Measurements from ENCODE around the gene CACNB1. TPM values are rescaled to one million over a fixed set of nuclear protein-coding genes. Genes with fewer than 3 reads are reported as not detected.
A peak's percentile ranks its signal among the peaks of the same experiment; 100 is the strongest.

CACNB1 gene
- total RNA-seq, 1 experiment from 2014 or later: 6.6 TPM

- no peak for TF ChIP-seq CTCF (IDR thresholded peaks at IDR 0.05; ENCODE audit: unreplicated experiment)
- ChIA-PET CTCF (interaction anchor here (0.6 to 21.6 kb wide), 21 partner anchors 9 to 261 kb away, joined by 3 to 485 read pairs (median 5); partner anchors contain the start of gene RPL19), POLR2A (interaction anchor here (0.6 to 3.6 kb wide), 12 partner anchors 13 to 328 kb away, joined by 3 to 75 read pairs (median 6); partner anchors contain the start of gene RPL19)
- peaks cover 6% of the 10 kb centered on the region for H3K36me3 Mint-ChIP-seq (ENCODE audit: insufficient read depth, unreplicated experiment)
- no peak for DNase-seq (ENCODE audit: unreplicated experiment)
- no peak overlapping the region for H3K27ac Mint-ChIP-seq (ENCODE audit: low read depth, unreplicated experiment)
- no peaks in the 10 kb centered on the region for H3K27me3 Mint-ChIP-seq (ENCODE audit: insufficient read depth, unreplicated experiment)
- BruUV-seq (replicated peaks): no TSS peak
- intact Hi-C loops (cut with micrococcal nuclease): loop anchor here (1.0 to 5.0 kb wide), 3 partner anchors 37 to 262 kb away; no protein-coding TSS in a partner anchor
- no peaks in the 10 kb centered on the region for H3K4me1 Mint-ChIP-seq (ENCODE audit: insufficient read depth, unreplicated experiment)
- no peaks in the 10 kb centered on the region for H3K9me3 Mint-ChIP-seq (ENCODE audit: unreplicated experiment)
- no peak overlapping the region for H3K4me3 Mint-ChIP-seq (ENCODE audit: unreplicated experiment)
These were observed 46.6 kb upstream of the CACNB1 start for GRCh38 chr17:39244016-39244599.

GRCh38 chr17:39243155-39243554 is 45.7 kb upstream of the CACNB1 start:
- no peak overlapping the region for H3K4me3 Mint-ChIP-seq (ENCODE audit: unreplicated experiment)

GRCh38 chr17:39240631-39241030 is 43.2 kb upstream of the CACNB1 start:
- no peak for DNase-seq (ENCODE audit: unreplicated experiment)
- no peak overlapping the region for H3K4me3 Mint-ChIP-seq (ENCODE audit: unreplicated experiment)
- no TSS peak for BruUV-seq (replicated peaks)
- intact Hi-C loops (cut with micrococcal nuclease): loop anchor here (5.0 kb wide), 1 partner anchor 258 kb away; no protein-coding TSS in a partner anchor
- CTCF ChIA-PET: interaction anchor here (0.6 to 21.6 kb wide), 2 partner anchors 24 to 36 kb away, joined by 3 to 485 read pairs; partner anchors contain the start of gene RPL19
- H3K27ac Mint-ChIP-seq (ENCODE audit: low read depth, unreplicated experiment): no peak overlapping the region
- H3K9me3 Mint-ChIP-seq (ENCODE audit: unreplicated experiment): no peaks in the 10 kb centered on the region
- POLR2A ChIA-PET: interaction anchor here (1.6 to 2.9 kb wide), 2 partner anchors 27 to 33 kb away, joined by 5 to 21 read pairs; no protein-coding TSS in a partner anchor
- H3K4me1 Mint-ChIP-seq (ENCODE audit: insufficient read depth, unreplicated experiment): peaks cover 15% of the 10 kb centered on the region
- TF ChIP-seq CTCF (IDR thresholded peaks at IDR 0.05; ENCODE audit: unreplicated experiment): no peak
- peaks cover 6% of the 10 kb centered on the region for H3K36me3 Mint-ChIP-seq (ENCODE audit: insufficient read depth, unreplicated experiment)
- no peaks in the 10 kb centered on the region for H3K27me3 Mint-ChIP-seq (ENCODE audit: insufficient read depth, unreplicated experiment)

More at GRCh38 chr17:39243155-39243554, 45.7 kb upstream of the CACNB1 start:
- ChIA-PET POLR2A (interaction anchor here (0.6 to 3.6 kb wide), 3 partner anchors 35 to 169 kb away, joined by 4 to 75 read pairs (median 21); no protein-coding TSS in a partner anchor), CTCF (interaction anchor here (0.9 to 21.6 kb wide), 5 partner anchors 12 to 260 kb away, joined by 3 to 485 read pairs (median 11); partner anchors contain the start of gene RPL19)
- no peak overlapping the region for H3K27ac Mint-ChIP-seq (ENCODE audit: low read depth, unreplicated experiment)
- H3K27me3 Mint-ChIP-seq (ENCODE audit: insufficient read depth, unreplicated experiment): no peaks in the 10 kb centered on the region
- intact Hi-C loops (cut with micrococcal nuclease): loop anchor here (5.0 kb wide), 1 partner anchor 261 kb away; no protein-coding TSS in a partner anchor
- no peak for TF ChIP-seq CTCF (IDR thresholded peaks at IDR 0.05; ENCODE audit: unreplicated experiment)
- H3K9me3 Mint-ChIP-seq (ENCODE audit: unreplicated experiment): no peaks in the 10 kb centered on the region
- peaks cover 6% of the 10 kb centered on the region for H3K36me3 Mint-ChIP-seq (ENCODE audit: insufficient read depth, unreplicated experiment)
- BruUV-seq (replicated peaks): no TSS peak
- DNase-seq (ENCODE audit: unreplicated experiment): no peak
- peaks cover 5% of the 10 kb centered on the region for H3K4me1 Mint-ChIP-seq (ENCODE audit: insufficient read depth, unreplicated experiment)

- peak; percentile 57 for TF ChIP-seq CTCF (IDR thresholded peaks at IDR 0.05; ENCODE audit: unreplicated experiment)
- DNase-seq (ENCODE audit: unreplicated experiment): peak; percentile 68
- intact Hi-C loops (cut with micrococcal nuclease): loop anchor here (5.0 kb wide), 2 partner anchors 87 to 257 kb away; partner anchors contain the start of gene PLXDC1
- Mint-ChIP-seq H3K4me1 (ENCODE audit: insufficient read depth, unreplicated experiment) (peaks cover 19% of the 10 kb centered on the region), H3K36me3 (ENCODE audit: insufficient read depth, unreplicated experiment) (peaks cover 6% of the 10 kb centered on the region), H3K4me3 (ENCODE audit: unreplicated experiment) (no peak overlapping the region), H3K27me3 (ENCODE audit: insufficient read depth, unreplicated experiment) (no peaks in the 10 kb centered on the region), H3K27ac (ENCODE audit: low read depth, unreplicated experiment) (no peak overlapping the region), H3K9me3 (ENCODE audit: unreplicated experiment) (no peaks in the 10 kb centered on the region)
- CTCF ChIA-PET: interaction anchor here (0.6 to 21.6 kb wide), 7 partner anchors 8 to 261 kb away, joined by 3 to 485 read pairs (median 3); partner anchors contain the start of gene RPL19
- no TSS peak for BruUV-seq (replicated peaks)
- POLR2A ChIA-PET: interaction anchor here (0.6 to 2.5 kb wide), 3 partner anchors 31 to 1572 kb away, joined by 3 to 20 read pairs (median 16); no protein-coding TSS in a partner anchor
These were observed 42.3 kb upstream of the CACNB1 start for GRCh38 chr17:39239640-39240314.

All from MCF 10A (cell line).